ENCODE results near the gene KCNF1.

The KCNF1 gene

GRCh38 chr2:10885094-10885860, 26.5 kb upstream of the KCNF1 start:
- no peaks in the 10 kb centered on the region for H3K27me3 ChIP-seq (replicated peaks; ENCODE audit: insufficient read depth, low read length)
- no peak overlapping the region for H3K4me2 ChIP-seq (ENCODE audit: low read depth, low read length)
- no peaks in the 10 kb centered on the region for H3K9me3 ChIP-seq (replicated peaks; ENCODE audit: insufficient read depth, low read length)
- no peaks in the 10 kb centered on the region for H3K79me2 ChIP-seq (ENCODE audit: low read length)
- no peak overlapping the region for H3K27ac ChIP-seq (ENCODE audit: low read length)
- no peaks in the 10 kb centered on the region for H3F3A ChIP-seq (ENCODE audit: insufficient read depth, low read length)
- H3K4me1 ChIP-seq (ENCODE audit: low read length), result no peaks in the 10 kb centered on the region
- no peak for TF ChIP-seq EZH2 (optimal IDR thresholded peaks at IDR 0.05; ENCODE audit: low read depth, low read length)
- no peak for TF ChIP-seq EZH2phosphoT487 (IDR thresholded peaks at IDR 0.05; ENCODE audit: low read length)
- no peak overlapping the region for H2AFZ ChIP-seq (ENCODE audit: low read length)
- no peaks in the 10 kb centered on the region for H3K9me2 ChIP-seq (replicated peaks; ENCODE audit: insufficient read depth, low read length)
- H3K9ac ChIP-seq (ENCODE audit: low read length), result no peak overlapping the region
- no peaks in the 10 kb centered on the region for H3K36me3 ChIP-seq (replicated peaks; ENCODE audit: insufficient read depth, low read length)
- no peak for DNase-seq
- no peaks in the 10 kb centered on the region for H4K20me1 ChIP-seq (ENCODE audit: insufficient read depth, low read length)
- no peak overlapping the region for H3K4me3 ChIP-seq (ENCODE audit: low read length)

DNA sequence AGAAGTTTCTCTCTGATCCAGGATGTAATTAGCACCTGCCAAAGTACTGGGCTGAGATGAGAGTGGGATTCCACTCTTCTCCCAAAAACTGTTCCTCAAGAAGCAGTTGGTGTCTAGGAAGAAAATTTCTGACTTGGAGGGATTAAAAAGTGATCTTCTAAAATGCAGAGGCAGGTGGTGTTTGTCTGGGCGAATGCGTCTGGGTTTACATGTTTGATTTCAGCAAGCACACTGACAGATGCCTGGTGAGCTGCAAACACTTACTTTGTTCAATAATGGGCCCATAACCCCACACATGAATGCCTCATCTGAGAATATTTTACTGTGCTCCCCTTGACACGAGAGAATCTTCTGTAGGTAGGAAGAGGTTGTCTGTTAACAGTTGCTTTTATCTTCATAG, 24.3 kb upstream of the KCNF1 start:
- H2AFZ ChIP-seq (ENCODE audit: low read length), result no peak overlapping the region
- H3K27me3 ChIP-seq (replicated peaks; ENCODE audit: insufficient read depth, low read length), result no peaks in the 10 kb centered on the region
- H3K4me1 ChIP-seq (ENCODE audit: low read length), result no peaks in the 10 kb centered on the region
- DNase-seq, result no peak
- no peak overlapping the region for H3K4me3 ChIP-seq (ENCODE audit: low read length)
- no peak overlapping the region for H3K4me2 ChIP-seq (ENCODE audit: low read depth, low read length)
- H3K9me3 ChIP-seq (replicated peaks; ENCODE audit: insufficient read depth, low read length), result no peaks in the 10 kb centered on the region
- no peaks in the 10 kb centered on the region for H3F3A ChIP-seq (ENCODE audit: insufficient read depth, low read length)
- H4K20me1 ChIP-seq (ENCODE audit: insufficient read depth, low read length), result no peaks in the 10 kb centered on the region
- no peaks in the 10 kb centered on the region for H3K36me3 ChIP-seq (replicated peaks; ENCODE audit: insufficient read depth, low read length)
- no peaks in the 10 kb centered on the region for H3K9me2 ChIP-seq (replicated peaks; ENCODE audit: insufficient read depth, low read length)
- no peaks in the 10 kb centered on the region for H3K79me2 ChIP-seq (ENCODE audit: low read length)
- TF ChIP-seq CTCF (IDR thresholded peaks at IDR 0.05; ENCODE audit: low read length) (no peak), EZH2phosphoT487 (IDR thresholded peaks at IDR 0.05; ENCODE audit: low read length) (no peak), EZH2 (optimal IDR thresholded peaks at IDR 0.05; ENCODE audit: low read depth, low read length) (no peak)
- H3K9ac ChIP-seq (ENCODE audit: low read length), result no peak overlapping the region
- H3K27ac ChIP-seq (ENCODE audit: low read length), result no peak overlapping the region

DNA sequence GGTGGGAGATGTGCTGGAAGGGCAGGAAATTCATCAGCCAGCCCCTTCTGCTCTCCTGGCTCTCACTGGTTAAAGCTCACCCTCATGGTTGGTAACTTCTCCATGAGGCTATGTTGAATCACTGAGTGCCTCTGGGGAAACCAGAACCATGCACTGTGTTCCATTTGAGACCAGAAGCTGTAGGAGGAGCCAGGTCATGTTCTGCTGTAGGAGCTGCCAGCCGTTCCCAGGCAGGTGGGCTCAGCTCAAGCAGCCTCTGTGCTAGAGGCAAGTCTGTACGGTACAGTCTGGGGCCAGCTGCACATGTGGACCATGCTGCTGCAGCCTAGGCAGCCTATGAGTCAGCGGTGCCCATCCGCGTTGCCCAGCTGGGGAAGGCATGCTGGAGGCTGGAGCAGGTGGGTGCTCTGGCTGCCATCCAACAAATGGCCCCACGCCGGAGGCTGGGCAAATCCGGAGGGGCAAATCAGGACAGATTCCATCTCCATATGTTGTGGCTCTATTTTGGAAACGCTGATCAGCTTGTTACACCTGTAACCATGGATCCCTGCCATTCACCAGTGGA, 22.0 kb upstream of the KCNF1 start:
- Histone ChIP-seq H3F3A (ENCODE audit: insufficient read depth, low read length) (no peaks in the 10 kb centered on the region), H3K4me1 (ENCODE audit: low read length) (no peaks in the 10 kb centered on the region), H3K9me3 (replicated peaks; ENCODE audit: insufficient read depth, low read length) (no peaks in the 10 kb centered on the region), H2AFZ (ENCODE audit: low read length) (no peak overlapping the region), H3K4me3 (ENCODE audit: low read length) (no peak overlapping the region), H3K9ac (ENCODE audit: low read length) (no peak overlapping the region), H3K27me3 (replicated peaks; ENCODE audit: insufficient read depth, low read length) (no peaks in the 10 kb centered on the region), H3K9me2 (replicated peaks; ENCODE audit: insufficient read depth, low read length) (no peaks in the 10 kb centered on the region), H3K79me2 (ENCODE audit: low read length) (no peaks in the 10 kb centered on the region), H3K4me2 (ENCODE audit: low read depth, low read length) (no peak overlapping the region), H3K27ac (ENCODE audit: low read length) (no peak overlapping the region), H4K20me1 (ENCODE audit: insufficient read depth, low read length) (no peaks in the 10 kb centered on the region), H3K36me3 (replicated peaks; ENCODE audit: insufficient read depth, low read length) (no peaks in the 10 kb centered on the region)
- TF ChIP-seq EZH2phosphoT487 (IDR thresholded peaks at IDR 0.05; ENCODE audit: low read length), result no peak
- no peak for TF ChIP-seq CTCF (IDR thresholded peaks at IDR 0.05; ENCODE audit: low read length)
- no peak for TF ChIP-seq EZH2 (optimal IDR thresholded peaks at IDR 0.05; ENCODE audit: low read depth, low read length)
- no peak for DNase-seq
